ENCODE data around the gene FAM168A. TPM values are rescaled to one million over a fixed set of nuclear protein-coding genes. Genes with fewer than 3 reads are reported as not detected.

Gene FAM168A
- polyA plus RNA-seq, 3 donors = 6.8 to 11.1 (median 10.0) TPM

DNA sequence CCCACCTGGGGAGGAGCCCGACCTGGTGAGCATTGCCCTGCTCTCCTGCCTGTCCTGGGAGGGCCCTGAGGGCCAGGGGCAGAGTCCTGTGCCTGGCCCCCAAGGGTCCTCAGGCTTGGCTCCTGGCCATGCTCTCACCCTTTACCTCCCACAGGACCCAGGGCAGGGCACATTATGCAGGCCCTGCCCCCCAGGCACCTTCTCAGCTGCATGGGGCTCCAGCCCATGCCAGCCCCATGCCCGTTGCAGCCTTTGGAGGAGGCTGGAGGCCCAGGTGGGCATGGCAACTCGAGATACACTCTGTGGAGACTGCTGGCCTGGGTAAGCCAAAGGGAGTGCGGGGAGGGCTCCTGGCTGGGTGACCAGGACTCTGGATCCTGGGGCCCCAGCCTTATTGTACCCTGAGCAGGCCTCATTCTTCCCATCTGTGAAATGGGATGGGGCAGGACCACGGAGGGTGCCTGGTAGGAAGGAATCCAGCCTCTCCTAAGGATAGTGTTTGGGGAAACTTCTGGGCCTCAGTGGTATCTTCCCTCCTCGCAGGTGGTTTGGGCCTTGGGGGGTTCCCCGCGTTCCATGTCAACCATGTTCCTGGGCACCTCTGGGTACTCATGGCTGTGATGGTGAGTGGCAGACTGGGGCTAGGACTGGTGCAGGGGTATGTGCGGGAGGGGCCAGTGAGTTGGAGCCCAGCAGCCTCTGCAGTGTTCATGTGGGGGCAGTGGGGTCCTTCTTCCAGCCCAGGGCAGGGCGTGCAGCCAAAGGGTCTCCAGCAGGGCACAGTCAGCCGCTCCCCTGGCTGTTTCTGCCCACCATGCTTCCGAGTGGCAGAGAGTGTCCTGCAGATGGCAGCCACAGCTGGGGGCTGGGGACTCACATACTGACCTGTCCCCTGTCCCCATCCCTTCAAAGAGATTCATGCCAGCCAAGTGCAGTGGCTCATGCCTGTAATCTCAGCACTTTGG lies 207.0 kb downstream of the FAM168A start:
- WGBS, 3 donors = 90 to 96% (median 91%) methylated on average over 12 of the region's 12 CpGs
- no peak overlapping the region for H3K27ac ChIP-seq (ENCODE audit: low read depth, low read length)

DNA sequence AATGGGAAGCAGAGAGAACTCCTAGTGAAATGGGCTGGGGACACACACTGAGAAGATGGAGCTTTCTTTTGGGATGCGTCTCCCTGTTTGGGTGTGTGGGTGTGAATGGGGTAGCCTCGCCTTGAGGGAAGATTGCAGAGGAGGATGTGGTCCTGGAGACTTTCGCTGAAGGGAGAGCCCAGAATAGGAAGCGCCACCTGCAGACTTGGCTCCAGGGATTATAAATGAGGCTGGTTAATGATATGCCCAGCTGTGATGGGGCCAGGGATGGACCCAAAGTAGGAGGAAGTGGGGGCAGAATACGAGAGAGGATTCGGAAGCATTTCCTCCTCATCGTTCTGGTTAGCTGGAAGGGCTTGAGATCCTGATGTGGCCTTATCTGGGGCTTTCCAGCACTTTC lies 208.0 kb downstream of the FAM168A start:
- WGBS, 3 donors = 62 to 80% (median 72%) methylated on average over 7 of the region's 7 CpGs
- no peak overlapping the region for H3K27ac ChIP-seq (ENCODE audit: low read depth, low read length)

DNA sequence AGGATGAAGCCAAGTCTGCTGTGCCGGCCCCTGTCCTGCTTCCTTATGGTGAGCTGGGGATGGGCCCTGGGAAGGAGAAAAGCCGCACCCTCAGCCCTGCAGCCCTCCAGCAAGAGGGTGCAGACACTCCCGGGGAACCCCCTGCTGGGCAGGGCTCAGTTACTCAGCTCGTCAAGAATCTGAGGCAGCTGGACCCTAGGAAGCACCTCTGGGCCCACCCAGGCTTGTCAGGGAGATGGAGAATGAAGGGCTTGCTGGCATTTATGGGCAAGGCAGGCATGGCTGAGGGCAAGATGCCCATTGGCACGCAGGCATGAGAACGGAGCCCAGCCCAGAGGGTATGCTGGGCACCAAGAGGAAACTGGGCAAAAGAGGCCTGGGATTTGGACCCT lies 208.8 kb downstream of the FAM168A start:
- H3K27ac ChIP-seq (ENCODE audit: low read depth, low read length) = no peak overlapping the region
- 80 to 88% (median 81%) methylated on average over 6 of the region's 6 CpGs for WGBS, 3 donors

DNA sequence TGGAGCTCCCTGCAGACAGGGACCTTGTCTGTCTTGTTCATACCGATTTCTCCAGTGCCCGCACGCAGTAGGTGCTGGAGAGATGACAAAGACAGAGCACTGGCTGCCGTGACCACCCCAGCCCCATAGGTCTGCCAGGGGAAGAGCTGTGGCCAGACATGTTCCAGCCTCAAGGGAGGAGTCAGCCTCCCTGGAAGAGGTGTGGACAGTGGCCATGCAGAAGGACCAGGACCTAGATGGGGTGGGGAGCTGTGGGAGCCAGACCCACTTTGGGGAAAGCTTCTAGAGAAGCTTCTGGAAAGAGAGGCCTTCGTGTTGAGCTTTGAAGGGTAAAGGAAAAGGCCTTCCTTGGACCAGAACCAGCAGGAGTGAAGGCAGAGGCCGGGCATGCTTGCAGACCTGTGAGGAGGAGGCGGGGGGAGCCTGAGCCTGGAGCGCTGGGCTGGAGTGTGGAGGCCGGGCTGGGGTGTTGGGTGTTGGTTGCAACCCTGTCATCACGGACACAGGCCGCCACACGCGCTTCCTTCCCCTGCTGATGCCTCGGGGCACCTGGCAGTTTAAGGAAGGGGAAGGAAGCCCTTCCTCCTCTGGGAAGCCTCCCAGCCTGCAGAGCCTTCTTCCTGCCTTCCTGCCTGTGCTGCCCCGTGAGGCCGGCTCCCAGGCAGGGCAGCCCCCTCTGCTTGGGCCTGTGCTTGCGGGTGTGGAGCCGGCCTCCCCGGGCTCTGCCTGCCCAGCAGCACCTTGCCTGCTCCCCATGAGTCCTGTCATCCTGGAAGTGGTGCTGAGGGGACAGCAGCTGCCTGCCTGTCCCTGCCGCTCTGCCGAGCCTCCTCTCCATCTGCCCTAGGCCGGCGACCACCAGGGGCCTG lies 209.4 kb downstream of the FAM168A start:
- no peak overlapping the region for H3K27ac ChIP-seq (ENCODE audit: low read depth, low read length)
- 46 to 79% (median 56%) methylated on average over 23 of the region's 23 CpGs for WGBS, 3 donors

DNA sequence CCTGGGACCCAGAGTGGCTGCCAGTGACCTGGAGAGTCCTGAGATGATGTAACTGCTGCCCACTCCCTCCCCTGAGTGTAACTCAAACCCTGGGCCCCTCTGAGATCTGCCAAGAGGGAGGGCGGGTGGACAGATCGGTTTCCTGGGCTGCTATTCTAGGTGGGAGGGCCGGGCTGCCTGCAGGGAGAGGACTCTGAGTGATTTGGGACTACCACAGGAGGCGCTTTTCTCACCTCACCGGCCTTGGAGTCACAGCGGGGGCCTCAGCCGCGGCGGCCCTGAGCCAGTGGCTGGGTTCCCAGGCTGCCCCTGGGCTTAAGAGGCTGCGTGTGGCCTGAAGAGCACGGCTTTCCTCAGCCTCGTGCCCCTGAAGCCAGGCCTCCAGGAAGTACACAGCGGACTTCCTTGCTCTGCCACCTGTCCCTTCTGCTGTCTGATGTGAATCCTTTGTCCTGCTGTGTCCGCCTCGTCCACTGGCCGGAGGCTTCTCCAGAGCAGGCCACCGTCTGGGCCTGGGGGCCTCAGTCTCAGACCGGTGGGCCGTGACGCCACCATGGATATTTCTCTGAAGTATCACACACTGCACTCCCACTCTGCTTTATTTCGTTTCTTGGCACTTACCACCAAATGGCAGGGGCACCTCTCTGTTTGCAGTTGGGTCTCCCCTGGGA lies 210.2 kb downstream of the FAM168A start:
- 76 to 81% (median 80%) methylated on average over 21 of the region's 21 CpGs for WGBS, 3 donors
- peak overlapping the region; percentile 81 for H3K27ac ChIP-seq (ENCODE audit: low read depth, low read length)

DNA sequence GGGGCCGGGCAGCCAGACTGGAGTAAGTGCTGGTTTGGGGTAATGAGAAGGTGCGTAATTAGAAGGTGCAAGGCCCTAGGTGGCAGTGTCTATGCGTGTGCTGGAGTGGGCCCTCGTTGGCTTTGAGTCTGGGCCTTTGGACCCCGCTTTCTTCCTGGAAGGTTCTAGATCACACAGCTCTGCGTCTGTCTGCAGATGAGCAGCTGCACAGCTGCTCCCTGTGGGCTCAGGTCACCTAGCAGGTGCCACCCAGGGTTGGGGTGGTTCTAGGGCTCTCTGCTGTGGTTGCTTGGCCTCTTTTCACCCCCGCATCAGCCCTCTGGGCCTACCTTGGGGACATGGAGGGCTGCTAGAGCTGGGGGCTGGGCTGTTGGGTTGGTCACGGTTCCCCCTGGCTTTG lies 211.4 kb downstream of the FAM168A start:
- 92 to 94% (median 93%) methylated on average over 8 of the region's 8 CpGs for WGBS, 3 donors
- no peak overlapping the region for H3K27ac ChIP-seq (ENCODE audit: low read depth, low read length)

DNA sequence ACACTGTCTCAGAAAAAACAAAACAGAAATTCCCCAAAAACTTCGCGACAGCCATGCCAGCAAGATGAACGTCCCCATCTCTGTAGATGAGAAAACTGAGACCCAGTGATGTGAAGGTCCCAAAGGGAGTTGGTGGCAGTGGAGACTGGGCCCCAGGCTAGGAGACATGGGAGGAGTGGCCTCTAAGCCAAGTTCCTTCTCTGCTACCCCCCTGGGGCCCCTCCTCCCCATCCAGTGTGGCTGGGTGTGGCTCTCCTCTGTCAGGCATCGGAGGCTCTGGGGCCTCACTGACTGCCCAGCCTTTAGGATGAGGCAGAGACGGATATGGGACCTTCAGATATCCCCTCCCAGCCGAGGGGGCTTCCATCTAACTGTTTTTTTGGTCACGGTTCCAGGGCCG lies 211.9 kb downstream of the FAM168A start:
- 61 to 90% (median 74%) methylated on average over 8 of the region's 8 CpGs for WGBS, 3 donors
- H3K27ac ChIP-seq (ENCODE audit: low read depth, low read length) = peak overlapping the region; percentile 68

DNA sequence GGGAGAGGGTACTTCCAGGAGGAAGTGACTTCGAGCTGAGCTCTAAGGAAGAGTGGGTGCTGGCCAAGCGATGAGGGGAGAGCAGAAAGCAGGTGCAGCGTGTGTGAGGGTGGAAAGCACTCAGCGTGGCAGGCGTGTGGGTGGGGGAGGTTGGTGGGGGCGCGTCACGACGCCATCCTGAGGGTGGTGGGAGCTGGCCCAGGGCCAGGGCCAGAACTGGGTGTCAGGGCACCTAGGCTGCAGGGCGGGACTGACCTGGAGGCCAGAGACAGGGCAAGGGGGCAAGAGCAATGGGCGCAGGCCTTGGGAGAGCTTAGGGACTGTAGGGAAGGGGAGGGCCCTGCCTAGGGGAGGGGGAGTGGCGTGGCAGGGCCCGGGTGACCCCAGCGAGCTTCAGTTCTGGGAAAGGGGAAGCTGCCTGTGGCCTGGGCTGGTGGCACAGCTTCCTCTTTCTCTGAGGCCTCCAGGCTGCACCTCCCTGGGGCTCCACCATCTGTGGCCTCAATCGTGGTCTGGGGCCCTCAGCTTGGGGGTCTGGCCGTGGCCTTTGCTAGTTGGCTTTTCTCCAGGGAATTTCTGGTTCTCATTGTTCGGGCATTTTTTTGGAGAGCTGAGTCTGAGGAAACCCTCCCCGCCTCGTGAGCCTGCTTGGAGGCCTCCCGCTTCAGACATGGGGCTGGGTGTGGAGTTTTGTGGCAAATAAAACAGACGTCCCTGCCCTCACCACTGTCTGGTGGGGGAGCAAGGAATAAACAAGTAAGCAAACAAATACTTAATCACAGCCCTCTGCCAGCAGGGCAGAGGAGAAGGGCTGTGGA lies 212.8 kb downstream of the FAM168A start:
- 34 to 61% (median 44%) methylated on average over 20 to 21 of the region's 21 CpGs for WGBS, 3 donors
- H3K27ac ChIP-seq (ENCODE audit: low read depth, low read length) = peak overlapping the region; percentile 68

- WGBS, 3 donors = 51 to 84% (median 56%) methylated on average over 4 of the region's 4 CpGs
- H3K27ac ChIP-seq (ENCODE audit: low read depth, low read length) = no peak overlapping the region
Measured at GRCh38 chr11:73384531-73384871, 213.4 kb downstream of the FAM168A start.

DNA sequence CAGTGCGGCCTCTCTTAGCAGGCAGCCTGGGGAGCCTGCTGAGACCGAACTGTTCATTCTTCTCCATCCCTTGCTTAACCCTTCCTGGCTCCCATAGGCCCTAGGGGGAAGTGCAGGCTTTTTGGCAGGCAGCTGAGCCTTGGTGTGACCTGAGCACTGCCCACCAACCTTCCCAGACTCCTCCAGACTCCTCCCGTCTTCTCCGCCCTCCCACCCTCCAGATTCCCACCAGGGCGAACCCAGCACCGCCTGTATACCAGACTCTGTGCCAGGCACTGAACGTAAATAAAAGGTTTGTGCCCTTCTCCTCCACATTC lies 213.8 kb downstream of the FAM168A start:
- no peak overlapping the region for H3K27ac ChIP-seq (ENCODE audit: low read depth, low read length)
- WGBS, 3 donors = 72 to 97% (median 76%) methylated on average over 7 of the region's 7 CpGs

DNA sequence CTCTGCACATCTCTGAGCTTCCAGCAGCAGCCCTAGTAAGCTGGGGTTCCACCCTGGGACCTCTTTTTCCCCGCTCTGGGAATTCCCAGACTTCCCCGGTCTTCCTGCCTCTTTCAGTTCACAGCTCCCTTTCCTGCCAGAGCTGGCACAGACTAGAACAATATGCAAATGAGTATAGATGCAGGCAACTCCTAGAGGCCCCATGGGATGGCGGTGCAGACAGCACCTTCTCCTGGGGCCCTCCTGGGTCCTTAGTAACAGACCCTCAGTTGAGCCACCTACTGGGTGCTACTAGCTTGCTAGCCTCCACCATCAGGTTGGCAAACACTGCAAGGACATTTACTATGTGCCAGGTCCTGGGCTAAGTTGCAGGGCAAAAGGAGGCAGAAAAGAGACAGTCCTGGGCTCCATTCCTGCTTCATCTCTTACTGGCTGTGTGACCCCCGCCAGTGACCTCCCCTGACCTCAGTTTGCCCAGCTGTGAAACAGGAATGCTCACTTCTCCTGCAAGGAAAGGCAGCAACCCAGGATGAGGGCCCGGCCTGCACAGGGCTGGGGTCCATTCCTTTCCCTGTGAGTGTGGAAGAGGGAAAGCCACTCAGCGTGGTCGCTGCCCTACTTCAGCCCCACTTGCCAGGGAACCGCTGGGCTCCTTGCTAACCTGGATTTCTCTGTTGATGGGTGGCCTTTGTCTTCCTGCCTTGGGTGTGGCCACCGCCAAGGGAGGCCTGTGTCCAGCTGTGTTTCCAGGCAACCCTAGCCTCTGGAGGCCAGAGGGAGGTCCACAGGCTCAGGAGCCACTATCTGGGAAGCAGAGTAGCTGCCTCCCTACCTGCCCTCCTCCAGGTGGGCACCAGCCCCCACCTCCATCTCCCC lies 214.4 kb downstream of the FAM168A start:
- no peak overlapping the region for H3K27ac ChIP-seq (ENCODE audit: low read depth, low read length)
- 60 to 86% (median 63%) methylated on average over 9 of the region's 9 CpGs for WGBS, 3 donors

GRCh38 chr11:73382747-73383146 lies 215.2 kb downstream of the FAM168A start:
- 62 to 68% (median 66%) methylated on average over 3 of the region's 3 CpGs for WGBS, 3 donors

GRCh38 chr11:73382183-73382582 lies 215.7 kb downstream of the FAM168A start:
- H3K27ac ChIP-seq (ENCODE audit: low read depth, low read length) = no peak overlapping the region
- 92 to 95% (median 94%) methylated on average over 7 of the region's 7 CpGs for WGBS, 3 donors

More at GRCh38 chr11:73382747-73383146, 215.2 kb downstream of the FAM168A start:
- no peak overlapping the region for H3K27ac ChIP-seq (ENCODE audit: low read depth, low read length)

GRCh38 chr11:73381589-73381988 lies 216.3 kb downstream of the FAM168A start:
- no peak overlapping the region for H3K27ac ChIP-seq (ENCODE audit: low read depth, low read length)
- WGBS, 3 donors = 53 to 84% (median 67%) methylated on average over 6 of the region's 6 CpGs

DNA sequence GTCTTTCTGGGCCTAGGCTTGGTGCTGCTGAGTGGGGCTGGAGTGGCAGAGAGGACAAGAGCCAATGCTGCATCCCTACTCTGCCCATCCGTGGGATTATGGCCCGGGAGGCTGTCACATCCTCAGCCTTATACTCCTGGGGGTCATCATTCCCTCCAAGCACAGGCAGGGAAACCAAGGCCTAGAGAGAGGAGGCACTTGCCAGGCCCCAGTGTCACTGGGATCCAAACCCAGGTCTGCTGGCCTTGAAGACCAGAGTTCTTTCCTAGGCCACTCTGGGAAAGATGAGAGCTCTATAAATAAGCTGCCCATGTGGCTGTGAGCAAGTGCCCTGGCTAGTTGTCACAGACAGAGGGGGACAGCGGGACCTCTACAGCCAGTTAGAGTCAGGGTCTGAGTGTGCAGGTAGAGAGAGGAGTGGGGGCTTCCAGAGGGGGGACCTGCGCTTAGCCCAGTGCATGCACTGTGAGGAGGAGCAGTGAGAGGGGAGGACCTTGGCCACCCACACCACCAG lies 217.0 kb downstream of the FAM168A start:
- no peak overlapping the region for H3K27ac ChIP-seq (ENCODE audit: low read depth, low read length)
- 93 to 98% (median 95%) methylated on average over 4 of the region's 4 CpGs for WGBS, 3 donors

- no peak overlapping the region for H3K27ac ChIP-seq (ENCODE audit: low read depth, low read length)
- WGBS, 3 donors = 74 to 89% (median 80%) methylated on average over 7 of the region's 7 CpGs
Measured at GRCh38 chr11:73380331-73380730, 217.6 kb downstream of the FAM168A start.
